ENCODE measurements around the gene SAMD5. TPM values are rescaled to one million over a fixed set of nuclear protein-coding genes. Genes with fewer than 3 reads are reported as not detected.
"Not testable (repeated sequence)": the region's sequence is repeated elsewhere in the genome, so short reads cannot be mapped to it uniquely, and the experiment has no call there.

SAMD5 gene
- total RNA-seq, 1 donor from 2014 or later, result 18.6 TPM

DNA sequence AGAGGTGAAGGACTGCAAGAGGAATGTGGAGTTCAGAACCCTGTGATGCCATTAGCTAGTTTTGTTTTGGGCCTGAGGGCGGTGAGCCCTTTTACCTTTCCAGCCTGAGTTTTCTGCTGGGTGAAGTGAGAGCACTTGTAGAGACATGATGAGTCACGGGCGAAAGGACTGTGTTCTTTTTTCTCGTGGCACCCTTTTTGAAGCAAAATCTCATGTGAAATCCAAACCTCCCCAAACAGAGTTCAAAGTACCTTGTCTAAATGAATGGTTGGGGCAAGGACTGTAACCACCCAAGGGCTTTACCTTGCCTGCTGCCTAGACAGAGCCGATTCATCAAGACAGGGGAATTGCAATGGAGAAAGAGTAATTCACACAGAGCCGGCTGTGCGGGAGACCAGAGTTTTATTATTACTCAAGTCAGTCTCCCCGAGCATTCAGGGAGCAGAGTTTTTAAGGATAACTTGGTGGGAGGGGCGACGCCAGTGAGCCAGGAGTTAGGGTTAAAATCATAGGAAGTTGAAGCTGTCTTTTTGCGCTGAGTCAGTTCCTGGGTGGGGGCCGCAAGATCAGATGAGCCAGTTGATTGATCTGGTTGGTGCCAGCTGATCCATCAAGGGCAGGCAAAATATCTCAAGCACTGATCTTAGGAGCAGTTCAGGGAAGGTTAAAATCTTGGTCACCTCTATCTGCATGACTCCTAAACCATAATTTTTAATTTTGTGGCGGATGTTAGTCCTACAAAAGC lies 25.8 kb downstream of the SAMD5 start:
- TF ChIP-seq, protein P1, sequence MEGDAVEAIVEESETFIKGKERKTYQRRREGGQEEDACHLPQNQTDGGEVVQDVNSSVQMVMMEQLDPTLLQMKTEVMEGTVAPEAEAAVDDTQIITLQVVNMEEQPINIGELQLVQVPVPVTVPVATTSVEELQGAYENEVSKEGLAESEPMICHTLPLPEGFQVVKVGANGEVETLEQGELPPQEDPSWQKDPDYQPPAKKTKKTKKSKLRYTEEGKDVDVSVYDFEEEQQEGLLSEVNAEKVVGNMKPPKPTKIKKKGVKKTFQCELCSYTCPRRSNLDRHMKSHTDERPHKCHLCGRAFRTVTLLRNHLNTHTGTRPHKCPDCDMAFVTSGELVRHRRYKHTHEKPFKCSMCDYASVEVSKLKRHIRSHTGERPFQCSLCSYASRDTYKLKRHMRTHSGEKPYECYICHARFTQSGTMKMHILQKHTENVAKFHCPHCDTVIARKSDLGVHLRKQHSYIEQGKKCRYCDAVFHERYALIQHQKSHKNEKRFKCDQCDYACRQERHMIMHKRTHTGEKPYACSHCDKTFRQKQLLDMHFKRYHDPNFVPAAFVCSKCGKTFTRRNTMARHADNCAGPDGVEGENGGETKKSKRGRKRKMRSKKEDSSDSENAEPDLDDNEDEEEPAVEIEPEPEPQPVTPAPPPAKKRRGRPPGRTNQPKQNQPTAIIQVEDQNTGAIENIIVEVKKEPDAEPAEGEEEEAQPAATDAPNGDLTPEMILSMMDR (IDR thresholded peaks at IDR 0.05), result no peak
- peak overlapping the region; percentile 23 for H3K27ac Mint-ChIP-seq (ENCODE audit: unreplicated experiment)

DNA sequence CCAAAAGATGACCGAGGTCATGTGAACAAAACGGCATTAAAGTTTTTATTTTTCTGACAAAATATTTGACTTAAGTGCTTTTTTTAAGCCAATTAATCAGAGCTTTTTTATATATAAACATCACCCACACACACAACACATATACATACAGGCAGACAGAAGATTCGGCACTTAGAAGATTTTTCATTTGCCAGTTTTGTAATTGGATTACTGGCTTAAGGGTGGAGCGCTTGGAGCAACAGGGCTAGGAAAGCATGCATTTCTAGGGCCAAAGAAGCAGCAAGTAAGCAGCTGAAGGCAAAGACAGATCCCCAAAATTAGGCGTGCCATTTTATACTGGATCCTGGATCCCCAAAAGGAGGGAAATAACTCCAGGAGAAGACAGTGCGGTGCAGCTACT lies 30.3 kb downstream of the SAMD5 start:
- Mint-ChIP-seq H3K4me3 (ENCODE audit: unreplicated experiment) (no peak overlapping the region), H3K27me3 (ENCODE audit: unreplicated experiment) (no peaks in the 10 kb centered on the region), H3K27ac (ENCODE audit: unreplicated experiment) (no peak overlapping the region), H3K4me1 (ENCODE audit: unreplicated experiment) (peaks cover 16% of the 10 kb centered on the region), H3K9me3 (ENCODE audit: unreplicated experiment) (no peaks in the 10 kb centered on the region), H3K36me3 (ENCODE audit: unreplicated experiment) (peaks cover 5% of the 10 kb centered on the region)
- TF ChIP-seq, protein P1 (IDR thresholded peaks at IDR 0.05), result no peak
- no peak for DNase-seq (ENCODE audit: extremely low spot score, unreplicated experiment)

More for the DNA sequence above, 25.8 kb downstream of the SAMD5 start:
- Mint-ChIP-seq H3K36me3 (ENCODE audit: unreplicated experiment) (peaks cover 2% of the 10 kb centered on the region), H3K27me3 (ENCODE audit: unreplicated experiment) (no peaks in the 10 kb centered on the region), H3K4me3 (ENCODE audit: unreplicated experiment) (no peak overlapping the region), H3K9me3 (ENCODE audit: unreplicated experiment) (no peaks in the 10 kb centered on the region), H3K4me1 (ENCODE audit: unreplicated experiment) (peaks cover 9% of the 10 kb centered on the region)
- DNase-seq (ENCODE audit: extremely low spot score, unreplicated experiment), result no peak

GRCh38 chr6:147540075-147540474 lies 31.6 kb downstream of the SAMD5 start:
- DNase-seq (ENCODE audit: extremely low spot score, unreplicated experiment), result no peak
- Mint-ChIP-seq H3K36me3 (ENCODE audit: unreplicated experiment) (peaks cover 5% of the 10 kb centered on the region), H3K27me3 (ENCODE audit: unreplicated experiment) (no peaks in the 10 kb centered on the region), H3K9me3 (ENCODE audit: unreplicated experiment) (no peaks in the 10 kb centered on the region), H3K27ac (ENCODE audit: unreplicated experiment) (no peak overlapping the region), H3K4me1 (ENCODE audit: unreplicated experiment) (peaks cover 11% of the 10 kb centered on the region), H3K4me3 (ENCODE audit: unreplicated experiment) (no peak overlapping the region)
- TF ChIP-seq, protein P1 (IDR thresholded peaks at IDR 0.05), result no peak

GRCh38 chr6:147542436-147542835 lies 33.9 kb downstream of the SAMD5 start:
- H3K27ac Mint-ChIP-seq (ENCODE audit: unreplicated experiment); H3K36me3 Mint-ChIP-seq (ENCODE audit: unreplicated experiment); H3K4me3 Mint-ChIP-seq (ENCODE audit: unreplicated experiment); H3K9me3 Mint-ChIP-seq (ENCODE audit: unreplicated experiment); H3K27me3 Mint-ChIP-seq (ENCODE audit: unreplicated experiment); DNase-seq (ENCODE audit: extremely low spot score, unreplicated experiment): not testable (repeated sequence)
- peaks cover 21% of the 10 kb centered on the region for H3K4me1 Mint-ChIP-seq (ENCODE audit: unreplicated experiment)

GRCh38 chr6:147544420-147544819 lies 35.9 kb downstream of the SAMD5 start:
- peaks cover 24% of the 10 kb centered on the region for H3K4me1 Mint-ChIP-seq (ENCODE audit: unreplicated experiment)
- H3K27ac Mint-ChIP-seq (ENCODE audit: unreplicated experiment), result no peak overlapping the region
- TF ChIP-seq, protein P1 (IDR thresholded peaks at IDR 0.05), result no peak
- H3K4me3 Mint-ChIP-seq (ENCODE audit: unreplicated experiment), result no peak overlapping the region
- no peaks in the 10 kb centered on the region for H3K27me3 Mint-ChIP-seq (ENCODE audit: unreplicated experiment)
- H3K9me3 Mint-ChIP-seq (ENCODE audit: unreplicated experiment), result no peaks in the 10 kb centered on the region
- no peak for DNase-seq (ENCODE audit: extremely low spot score, unreplicated experiment)
- peaks cover 6% of the 10 kb centered on the region for H3K36me3 Mint-ChIP-seq (ENCODE audit: unreplicated experiment)

Data from osteocyte (in vitro differentiated cells).